GM21423 (cell line): ENCODE measurements around the gene HRH1.
A peak's percentile ranks its signal among the peaks of the same experiment; 100 is the strongest.
"Not testable (repeated sequence)": the region's sequence is repeated elsewhere in the genome, so short reads cannot be mapped to it uniquely, and the experiment has no call there.

ENCODE experiments used
- ATAC-seq: cut with Tn5 transposase; IDR thresholded peaks from one replicate; pipeline ENCODE4 v1.9.1; 2021; ENCODE audit warnings: mild to moderate bottlenecking, moderate library complexity; ENCODE audit not compliant: unreplicated experiment

Gene HRH1

GRCh38 chr3:11140030-11140712 is 14.1 kb upstream of the HRH1 start:
- peak; percentile 99 for ATAC-seq

GRCh38 chr3:11140713-11141104 is 13.6 kb upstream of the HRH1 start:
- ATAC-seq: peak; percentile 31

- ATAC-seq: no peak
These were observed 10.8 kb upstream of the HRH1 start for GRCh38 chr3:11143476-11143875.

GRCh38 chr3:11144996-11145395 is 9.3 kb upstream of the HRH1 start:
- no peak for ATAC-seq

GRCh38 chr3:11145888-11146287 is 8.4 kb upstream of the HRH1 start:
- ATAC-seq: no peak

- ATAC-seq: no peak
These were observed 7.3 kb upstream of the HRH1 start for GRCh38 chr3:11146773-11147660.

GRCh38 chr3:11150256-11150655 is 4.0 kb upstream of the HRH1 start:
- ATAC-seq: no peak

- no peak for ATAC-seq
These were observed 2.0 kb upstream of the HRH1 start for GRCh38 chr3:11152301-11152700.

GRCh38 chr3:11154953-11155325 is 646 bp downstream of the HRH1 start:
- ATAC-seq: no peak

GRCh38 chr3:11155341-11156025 is 1.2 kb downstream of the HRH1 start:
- ATAC-seq: no peak

GRCh38 chr3:11156026-11156410 is 1.7 kb downstream of the HRH1 start:
- no peak for ATAC-seq

GRCh38 chr3:11157421-11157820 is 3.1 kb downstream of the HRH1 start:
- ATAC-seq: no peak

GRCh38 chr3:11159421-11159904 is 5.2 kb downstream of the HRH1 start:
- ATAC-seq: no peak

GRCh38 chr3:11161666-11162065 is 7.4 kb downstream of the HRH1 start:
- no peak for ATAC-seq

GRCh38 chr3:11162401-11163345 is 8.4 kb downstream of the HRH1 start:
- ATAC-seq: no peak

- no peak for ATAC-seq
These were observed 10.3 kb downstream of the HRH1 start for GRCh38 chr3:11164607-11165006.

- ATAC-seq: no peak
These were observed 11.2 kb downstream of the HRH1 start for GRCh38 chr3:11165476-11165875.

- ATAC-seq: not testable (repeated sequence)
These were observed 12.6 kb downstream of the HRH1 start for GRCh38 chr3:11166807-11167400.

- no peak for ATAC-seq
These were observed 13.3 kb downstream of the HRH1 start for GRCh38 chr3:11167590-11167989.

- no peak for ATAC-seq
These were observed 14.1 kb downstream of the HRH1 start for GRCh38 chr3:11168406-11168805.
